Measurements from ENCODE around the gene PDE7B.
"Not testable (repeated sequence)": the region's sequence is repeated elsewhere in the genome, so short reads cannot be mapped to it uniquely, and the experiment has no call there.

Gene PDE7B

GRCh38 chr6:136125585-136125984 is 274.1 kb downstream of the PDE7B start:
- ATAC-seq (replicated peaks) (no peak), DNase-seq (no peak)
- Mint-ChIP-seq H3K9me3 (no peaks in the 10 kb centered on the region), H3K27me3 (peaks cover 21 to 30% of the 10 kb centered on the region in 2 donors), H3K27ac (no peak overlapping the region), H3K4me1 (ENCODE audit: low read depth in 2 of 2) (no peaks in the 10 kb centered on the region), H3K4me3 (no peak overlapping the region), H3K36me3 (ENCODE audit: insufficient read depth) (peaks cover 3% of the 10 kb centered on the region)

GRCh38 chr6:136127873-136128272 is 276.4 kb downstream of the PDE7B start:
- Mint-ChIP-seq H3K4me3 (no peak overlapping the region), H3K4me1 (ENCODE audit: low read depth in 2 of 2) (no peaks in the 10 kb centered on the region), H3K27me3 (peaks cover 30 to 36% of the 10 kb centered on the region in 2 donors), H3K36me3 (ENCODE audit: insufficient read depth) (peaks cover 3% of the 10 kb centered on the region), H3K27ac (no peak overlapping the region), H3K9me3 (no peaks in the 10 kb centered on the region)
- DNase-seq (no peak), ATAC-seq (replicated peaks) (no peak)

- no peak overlapping the region for H3K27ac Mint-ChIP-seq
- ATAC-seq (replicated peaks) (no peak), DNase-seq (no peak)
- no peak overlapping the region for H3K4me3 Mint-ChIP-seq
- H3K9me3 Mint-ChIP-seq = no peaks in the 10 kb centered on the region
- H3K27me3 Mint-ChIP-seq = peaks cover 37 to 42% of the 10 kb centered on the region in 2 donors
- peaks cover 3% of the 10 kb centered on the region for H3K36me3 Mint-ChIP-seq (ENCODE audit: insufficient read depth)
- H3K4me1 Mint-ChIP-seq (ENCODE audit: low read depth in 2 of 2) = no peaks in the 10 kb centered on the region
Observed at GRCh38 chr6:136129365-136129764, 277.9 kb downstream of the PDE7B start.

GRCh38 chr6:136134268-136134667 is 282.8 kb downstream of the PDE7B start:
- no peak overlapping the region for H3K4me3 Mint-ChIP-seq
- H3K9me3 Mint-ChIP-seq = no peaks in the 10 kb centered on the region
- ATAC-seq (replicated peaks) = no peak
- no peak for DNase-seq
- H3K4me1 Mint-ChIP-seq (ENCODE audit: low read depth in 2 of 2) = no peaks in the 10 kb centered on the region
- peaks cover 3% of the 10 kb centered on the region for H3K36me3 Mint-ChIP-seq (ENCODE audit: insufficient read depth)
- no peak overlapping the region for H3K27ac Mint-ChIP-seq
- H3K27me3 Mint-ChIP-seq = peaks cover 30 to 31% of the 10 kb centered on the region in 2 donors

GRCh38 chr6:136134751-136135150 is 283.2 kb downstream of the PDE7B start:
- Mint-ChIP-seq H3K36me3 (ENCODE audit: insufficient read depth) (peaks cover under 1% of the 10 kb centered on the region), H3K4me3 (no peak overlapping the region), H3K4me1 (ENCODE audit: low read depth in 2 of 2) (no peaks in the 10 kb centered on the region), H3K9me3 (no peaks in the 10 kb centered on the region), H3K27me3 (peaks cover 27 to 28% of the 10 kb centered on the region in 2 donors), H3K27ac (no peak overlapping the region)
- ATAC-seq (replicated peaks) = no peak
- DNase-seq = no peak

GRCh38 chr6:136136274-136136673 is 284.8 kb downstream of the PDE7B start:
- no peak overlapping the region for H3K27ac Mint-ChIP-seq
- H3K4me3 Mint-ChIP-seq = no peak overlapping the region
- H3K4me1 Mint-ChIP-seq (ENCODE audit: low read depth in 2 of 2) = no peaks in the 10 kb centered on the region
- ATAC-seq (replicated peaks) (no peak), DNase-seq (no peak)
- no peaks in the 10 kb centered on the region for H3K36me3 Mint-ChIP-seq (ENCODE audit: insufficient read depth)
- H3K9me3 Mint-ChIP-seq = no peaks in the 10 kb centered on the region
- peaks cover 18 to 21% of the 10 kb centered on the region in 2 donors for H3K27me3 Mint-ChIP-seq

- no peak for DNase-seq
- Mint-ChIP-seq H3K27me3 (peaks cover 21% of the 10 kb centered on the region in 2 donors), H3K4me1 (ENCODE audit: low read depth in 2 of 2) (no peaks in the 10 kb centered on the region), H3K36me3 (ENCODE audit: insufficient read depth) (no peaks in the 10 kb centered on the region), H3K4me3 (no peak overlapping the region), H3K27ac (no peak overlapping the region), H3K9me3 (no peaks in the 10 kb centered on the region)
- no peak for ATAC-seq (replicated peaks)
Observed at GRCh38 chr6:136137008-136137692, 285.6 kb downstream of the PDE7B start.

- Mint-ChIP-seq H3K4me3 (no peak overlapping the region), H3K27me3 (peaks cover 14 to 17% of the 10 kb centered on the region in 2 donors), H3K9me3 (no peaks in the 10 kb centered on the region), H3K27ac (no peak overlapping the region), H3K4me1 (ENCODE audit: low read depth in 2 of 2) (no peaks in the 10 kb centered on the region), H3K36me3 (ENCODE audit: insufficient read depth) (no peaks in the 10 kb centered on the region)
- DNase-seq (no peak), ATAC-seq (replicated peaks) (no peak)
Observed at GRCh38 chr6:136137739-136138402, 286.4 kb downstream of the PDE7B start.

GRCh38 chr6:136139111-136139510 is 287.6 kb downstream of the PDE7B start:
- H3K4me1 Mint-ChIP-seq (ENCODE audit: low read depth in 2 of 2); H3K4me3 Mint-ChIP-seq; H3K9me3 Mint-ChIP-seq; H3K36me3 Mint-ChIP-seq (ENCODE audit: insufficient read depth); ATAC-seq (replicated peaks); H3K27ac Mint-ChIP-seq; DNase-seq: not testable (repeated sequence)
- peaks cover 7 to 12% of the 10 kb centered on the region in 2 donors for H3K27me3 Mint-ChIP-seq

- Mint-ChIP-seq H3K4me3 (no peak overlapping the region), H3K27ac (no peak overlapping the region), H3K4me1 (ENCODE audit: low read depth in 2 of 2) (no peaks in the 10 kb centered on the region), H3K27me3 (peaks cover 23 to 31% of the 10 kb centered on the region in 2 donors), H3K9me3 (no peaks in the 10 kb centered on the region), H3K36me3 (ENCODE audit: insufficient read depth) (no peaks in the 10 kb centered on the region)
- no peak for DNase-seq
- no peak for ATAC-seq (replicated peaks)
Observed at GRCh38 chr6:136144251-136145023, 292.9 kb downstream of the PDE7B start.

GRCh38 chr6:136146130-136146529 is 294.6 kb downstream of the PDE7B start:
- Mint-ChIP-seq H3K4me3 (no peak overlapping the region), H3K4me1 (ENCODE audit: low read depth in 2 of 2) (no peaks in the 10 kb centered on the region), H3K27ac (no peak overlapping the region), H3K9me3 (no peaks in the 10 kb centered on the region), H3K36me3 (ENCODE audit: insufficient read depth) (no peaks in the 10 kb centered on the region), H3K27me3 (peaks cover 23 to 43% of the 10 kb centered on the region in 2 donors)
- ATAC-seq (replicated peaks) = no peak
- DNase-seq = no peak

GRCh38 chr6:136147342-136147741 is 295.8 kb downstream of the PDE7B start:
- no peak overlapping the region for H3K4me3 Mint-ChIP-seq
- no peaks in the 10 kb centered on the region for H3K36me3 Mint-ChIP-seq (ENCODE audit: insufficient read depth)
- H3K27ac Mint-ChIP-seq = no peak overlapping the region
- no peak for DNase-seq
- no peaks in the 10 kb centered on the region for H3K4me1 Mint-ChIP-seq (ENCODE audit: low read depth in 2 of 2)
- no peak for ATAC-seq (replicated peaks)
- no peaks in the 10 kb centered on the region for H3K9me3 Mint-ChIP-seq
- peaks cover 11 to 36% of the 10 kb centered on the region in 2 donors for H3K27me3 Mint-ChIP-seq

- DNase-seq (no peak), ATAC-seq (replicated peaks) (no peak)
- H3K27me3 Mint-ChIP-seq = peaks cover 11 to 42% of the 10 kb centered on the region in 2 donors
- no peaks in the 10 kb centered on the region for H3K36me3 Mint-ChIP-seq (ENCODE audit: insufficient read depth)
- no peak overlapping the region for H3K27ac Mint-ChIP-seq
- no peak overlapping the region for H3K4me3 Mint-ChIP-seq
- no peaks in the 10 kb centered on the region for H3K9me3 Mint-ChIP-seq
- H3K4me1 Mint-ChIP-seq (ENCODE audit: low read depth in 2 of 2) = no peaks in the 10 kb centered on the region
Observed at GRCh38 chr6:136148051-136148450, 296.6 kb downstream of the PDE7B start.
